Dedifferentiated amniotic fluid mesenchymal stem cell (primary cell): ENCODE data around the gene MAPKAP1.
A peak's percentile ranks its signal among the peaks of the same experiment; 100 is the strongest.

ENCODE experiments used
- DNase-seq: peaks from one replicate; pipeline ENCODE4 v3.0.0-alpha.2; 2016; ENCODE audit errors: extremely low spot score

The MAPKAP1 gene

DNA sequence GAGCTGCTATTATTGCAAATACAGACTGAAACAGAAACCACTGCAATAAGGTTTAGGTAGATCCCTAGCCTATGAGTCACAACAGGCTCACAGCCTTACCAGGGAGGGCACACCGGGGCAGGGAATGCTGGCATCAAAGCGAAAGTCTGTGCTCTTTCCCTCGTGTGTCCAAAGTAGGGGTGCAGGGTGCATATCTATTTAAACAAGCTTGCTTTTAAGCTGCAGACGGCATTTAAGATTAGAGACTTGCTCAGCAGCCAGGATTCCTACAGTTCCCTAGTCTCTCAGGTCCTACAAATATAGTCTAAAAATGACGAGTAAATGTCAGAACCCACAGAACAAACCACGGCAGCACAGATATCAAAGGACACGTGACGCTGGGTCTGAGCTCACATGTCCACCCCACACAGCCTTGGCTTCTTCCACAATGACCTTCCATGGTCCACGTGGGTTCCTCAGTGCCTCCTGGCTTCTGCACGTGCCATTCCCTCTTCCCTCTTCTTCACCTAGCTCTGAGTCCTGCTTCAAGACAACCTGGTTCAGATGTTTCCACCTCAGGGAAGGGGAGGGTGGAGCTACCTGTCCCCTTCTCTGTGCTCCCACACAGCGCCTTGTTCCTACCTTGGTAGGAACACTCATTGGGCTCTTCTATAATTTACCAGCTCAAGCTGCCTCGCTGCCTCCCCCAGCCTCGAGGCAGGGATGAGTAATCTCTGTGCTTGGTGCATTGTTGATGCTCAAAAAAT, 193.2 kb downstream of the MAPKAP1 start:
- DNase-seq = peak; percentile 48

DNA sequence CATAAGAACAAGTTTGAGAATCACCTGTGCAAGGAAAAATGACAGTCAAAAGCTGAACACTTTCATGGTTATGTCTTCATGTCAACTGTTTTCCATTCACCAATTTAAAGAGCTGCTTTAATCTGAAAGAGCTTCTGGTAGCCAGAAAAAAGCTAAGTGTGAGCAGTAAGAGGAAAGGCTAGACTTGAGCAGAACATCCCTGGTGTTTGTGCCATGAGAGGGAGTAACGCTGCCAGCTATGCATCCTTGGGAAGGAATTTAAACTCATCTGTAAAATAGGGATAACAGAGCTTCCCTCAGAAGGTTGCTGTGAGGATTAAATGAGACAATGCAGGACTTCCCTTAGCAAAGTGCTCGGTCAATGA, 193.7 kb downstream of the MAPKAP1 start:
- DNase-seq = no peak

DNA sequence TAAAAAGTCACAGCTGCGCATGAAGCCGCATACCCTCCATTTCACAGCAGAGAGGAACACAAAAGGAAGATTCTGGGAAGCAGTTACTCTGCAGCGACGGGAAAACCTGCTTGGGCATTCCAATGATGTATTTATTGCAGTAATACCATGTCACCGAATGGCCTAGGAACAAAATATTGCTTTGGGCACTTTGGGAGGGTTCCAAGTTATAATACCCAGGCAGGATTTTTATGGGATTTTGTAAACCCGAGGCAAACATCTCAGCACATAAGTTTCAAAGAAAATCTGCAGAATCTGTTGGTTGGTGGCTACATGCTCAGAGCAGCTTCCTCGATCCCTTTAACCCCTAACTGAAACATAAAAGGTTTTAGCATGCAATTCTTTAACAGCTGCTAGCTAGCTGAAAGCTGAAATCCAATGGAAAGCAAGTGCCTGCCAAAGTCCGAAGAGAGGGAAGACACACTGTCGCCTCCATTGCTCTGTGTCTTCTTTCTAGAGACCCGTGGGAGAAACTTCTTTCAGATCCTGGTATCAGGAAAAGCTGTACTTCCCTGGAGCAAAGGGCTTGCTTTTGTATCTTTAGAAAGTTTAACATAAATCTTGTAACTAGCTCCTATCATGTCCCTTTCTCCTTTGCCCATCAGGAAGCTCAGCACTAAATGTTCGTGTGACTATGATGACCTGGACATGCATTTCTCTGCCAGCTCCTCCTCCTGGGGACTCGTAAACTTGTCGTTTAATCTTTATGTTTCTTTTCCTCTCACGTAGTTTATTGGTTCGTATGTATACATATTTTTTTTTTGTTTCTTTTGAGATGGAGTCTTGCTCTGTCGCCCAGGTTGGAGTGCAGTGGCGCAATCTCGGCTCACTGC, 195.0 kb downstream of the MAPKAP1 start:
- DNase-seq = no peak

DNA sequence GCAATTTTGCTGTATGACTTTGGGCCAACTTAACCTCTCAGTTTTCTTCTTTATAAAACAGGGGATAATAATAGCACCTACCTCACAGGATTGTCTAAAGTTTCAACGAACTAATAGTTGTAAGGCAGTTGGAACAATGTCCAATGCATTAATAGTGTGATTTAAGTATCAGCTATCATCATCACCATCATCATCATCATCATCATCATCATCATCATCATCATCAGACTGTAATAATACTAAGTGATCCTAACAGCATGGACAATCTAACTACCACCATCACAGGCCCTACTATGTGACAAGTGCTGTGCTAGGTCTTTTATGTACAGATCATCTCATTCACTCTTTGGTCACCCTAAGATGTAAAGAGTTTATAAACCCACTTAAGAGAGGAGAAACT, 196.0 kb downstream of the MAPKAP1 start:
- DNase-seq = no peak

DNA sequence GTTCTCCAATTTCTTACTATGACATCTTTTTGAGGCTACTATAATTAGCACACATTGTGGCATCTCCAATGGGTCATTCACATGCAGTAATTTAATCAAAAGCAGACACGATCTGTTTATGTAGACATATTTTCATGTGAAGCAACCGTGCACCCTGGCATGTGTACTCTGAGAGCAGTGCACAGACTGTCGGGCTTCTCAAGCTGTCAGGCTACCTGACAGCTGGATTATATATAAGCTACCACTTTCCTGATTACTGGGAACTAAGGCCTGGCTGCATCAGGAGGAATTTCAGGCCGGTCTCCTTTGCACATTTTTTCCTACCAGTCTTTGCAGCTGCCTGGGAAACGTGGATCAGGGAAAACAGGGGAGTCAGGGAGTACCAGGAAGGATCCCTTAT, 197.5 kb downstream of the MAPKAP1 start:
- peak; percentile 60 for DNase-seq

DNA sequence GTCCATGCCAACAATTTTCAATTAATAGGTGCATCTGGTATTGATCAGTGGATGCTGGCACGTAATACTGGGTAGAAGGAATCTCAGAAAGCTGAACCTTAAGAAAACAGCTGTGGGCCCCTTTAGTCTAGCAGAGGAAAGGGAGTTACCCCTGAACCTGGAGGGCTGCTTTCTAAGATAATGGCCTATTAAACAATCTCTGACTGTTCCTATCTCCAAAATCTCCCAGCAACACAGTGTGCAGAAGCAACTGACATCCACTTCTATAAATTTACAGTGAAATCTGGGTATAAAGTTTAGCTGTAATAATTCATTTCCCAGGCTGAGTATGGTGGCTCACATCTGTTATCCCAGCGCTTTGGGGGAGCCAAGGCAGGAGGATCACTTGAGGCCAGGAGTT, 198.8 kb downstream of the MAPKAP1 start:
- no peak for DNase-seq

DNA sequence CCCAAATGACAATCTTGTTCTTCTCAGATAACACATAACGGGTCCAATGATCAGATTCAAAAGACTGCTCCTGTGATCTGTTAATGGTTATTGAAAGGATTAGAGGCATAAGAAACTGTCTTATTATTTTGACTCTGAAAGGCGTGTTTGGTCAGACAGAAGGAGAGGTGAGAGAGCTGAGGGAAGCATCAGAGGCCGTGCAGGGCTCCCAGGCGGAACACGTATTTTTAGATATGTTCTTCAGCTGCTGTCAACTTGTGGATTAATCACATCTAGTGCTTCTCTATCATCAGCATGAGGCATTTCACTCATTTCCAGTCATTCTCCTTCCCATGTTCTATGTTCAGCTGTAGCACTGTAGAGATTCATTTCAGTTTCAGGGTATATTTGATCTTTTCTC, 199.8 kb downstream of the MAPKAP1 start:
- DNase-seq = no peak

DNA sequence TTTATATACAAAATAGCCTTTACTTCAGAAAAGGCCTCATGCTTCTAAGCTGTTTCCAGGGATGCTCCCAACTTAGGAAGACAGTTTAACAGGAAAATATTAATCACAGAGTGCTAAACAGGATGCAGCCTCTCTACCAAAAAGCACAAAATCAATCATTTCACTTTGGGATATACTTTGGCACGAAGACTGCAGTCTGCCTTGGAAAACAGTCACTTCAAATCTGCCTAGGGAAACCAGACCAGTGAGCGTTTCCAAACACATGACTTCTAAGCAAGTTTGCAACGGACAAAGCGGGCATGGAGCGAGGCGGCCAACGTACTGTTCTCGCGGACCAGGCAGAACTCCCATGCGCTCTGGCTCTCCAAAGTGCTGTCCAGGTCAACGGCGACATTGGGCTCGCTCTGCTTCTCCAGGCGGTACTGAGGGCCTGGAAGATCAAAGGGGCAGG, 201.0 kb downstream of the MAPKAP1 start:
- DNase-seq = no peak

DNA sequence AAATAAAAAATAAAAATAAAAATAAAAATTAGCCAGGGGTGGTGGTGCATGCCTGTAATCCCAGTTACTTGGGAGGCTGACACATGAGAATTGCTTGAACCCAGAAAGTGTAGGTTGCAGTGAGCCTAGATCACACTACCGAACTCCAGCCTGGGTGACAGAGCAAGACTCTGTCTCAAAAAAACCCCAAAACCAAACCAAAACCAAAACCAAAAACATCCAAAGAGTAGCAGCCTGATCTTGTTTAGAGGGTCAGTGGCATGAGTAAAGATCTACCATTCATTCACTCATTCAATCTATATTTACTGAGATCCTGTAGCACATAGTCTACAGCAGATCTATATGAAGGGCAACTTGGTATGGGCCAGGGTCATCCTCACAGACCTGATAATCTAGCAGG, 202.4 kb downstream of the MAPKAP1 start:
- DNase-seq = no peak

DNA sequence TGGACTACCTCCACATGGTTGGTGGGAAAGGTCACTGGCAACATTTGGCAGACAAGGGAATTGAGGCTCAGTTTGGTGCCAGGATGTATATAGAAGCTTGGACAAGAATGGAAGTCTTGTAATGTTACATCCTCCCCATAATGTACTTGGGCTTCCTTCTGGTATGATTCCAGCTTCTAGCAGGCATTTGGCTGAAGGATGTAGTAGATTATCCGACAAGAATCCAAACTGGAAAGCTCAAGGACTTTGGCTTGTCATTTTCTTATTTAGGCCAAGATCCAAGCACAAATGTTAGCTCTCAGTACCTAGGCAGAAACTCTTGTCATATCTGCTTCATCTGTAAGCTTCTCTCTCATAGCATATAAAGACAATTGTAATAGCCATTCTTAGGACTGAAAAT, 209.1 kb downstream of the MAPKAP1 start:
- DNase-seq = no peak

DNA sequence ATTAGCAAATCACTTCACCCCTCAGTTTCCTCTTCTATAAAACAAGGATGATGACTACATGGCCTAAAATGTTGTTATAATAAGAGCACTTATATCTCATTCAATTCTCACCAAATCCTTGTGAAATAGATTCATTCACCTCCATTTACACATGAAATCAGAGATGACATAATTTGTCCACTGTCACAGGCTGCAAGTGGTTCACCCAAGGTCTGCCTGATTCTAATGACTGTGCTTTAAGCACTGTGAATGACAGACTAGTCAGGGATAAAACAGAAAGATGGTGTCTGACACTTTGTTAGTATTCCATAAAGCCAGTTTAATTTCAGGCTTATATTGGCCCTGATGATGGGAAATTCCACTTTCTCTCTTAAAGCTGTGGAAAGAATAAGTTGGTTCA, 209.5 kb downstream of the MAPKAP1 start:
- DNase-seq = no peak

DNA sequence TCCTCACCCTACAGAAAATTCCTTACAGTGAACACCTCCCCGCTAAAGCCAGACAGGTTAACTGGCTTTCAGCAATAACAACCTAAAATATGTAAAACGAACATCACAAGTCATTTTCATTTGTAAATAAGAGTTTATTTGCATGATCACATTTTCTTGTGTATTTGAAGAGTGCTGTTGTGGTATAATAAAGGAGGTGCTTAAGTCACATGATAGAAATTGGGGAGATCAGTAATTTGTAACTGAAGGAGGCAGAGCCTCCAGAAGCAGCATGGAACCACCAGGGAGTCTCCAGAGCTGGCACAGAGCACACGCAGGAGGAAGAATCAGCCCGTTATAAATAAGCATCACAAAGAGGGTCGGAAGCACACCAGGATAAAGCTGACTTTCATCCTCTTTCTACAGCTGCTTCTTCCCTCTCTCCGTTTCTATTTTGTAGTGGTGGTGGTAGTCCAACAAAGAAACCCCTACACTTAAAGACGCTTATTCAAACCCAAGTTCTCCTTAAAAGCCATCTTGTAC, 210.6 kb downstream of the MAPKAP1 start:
- DNase-seq = no peak

DNA sequence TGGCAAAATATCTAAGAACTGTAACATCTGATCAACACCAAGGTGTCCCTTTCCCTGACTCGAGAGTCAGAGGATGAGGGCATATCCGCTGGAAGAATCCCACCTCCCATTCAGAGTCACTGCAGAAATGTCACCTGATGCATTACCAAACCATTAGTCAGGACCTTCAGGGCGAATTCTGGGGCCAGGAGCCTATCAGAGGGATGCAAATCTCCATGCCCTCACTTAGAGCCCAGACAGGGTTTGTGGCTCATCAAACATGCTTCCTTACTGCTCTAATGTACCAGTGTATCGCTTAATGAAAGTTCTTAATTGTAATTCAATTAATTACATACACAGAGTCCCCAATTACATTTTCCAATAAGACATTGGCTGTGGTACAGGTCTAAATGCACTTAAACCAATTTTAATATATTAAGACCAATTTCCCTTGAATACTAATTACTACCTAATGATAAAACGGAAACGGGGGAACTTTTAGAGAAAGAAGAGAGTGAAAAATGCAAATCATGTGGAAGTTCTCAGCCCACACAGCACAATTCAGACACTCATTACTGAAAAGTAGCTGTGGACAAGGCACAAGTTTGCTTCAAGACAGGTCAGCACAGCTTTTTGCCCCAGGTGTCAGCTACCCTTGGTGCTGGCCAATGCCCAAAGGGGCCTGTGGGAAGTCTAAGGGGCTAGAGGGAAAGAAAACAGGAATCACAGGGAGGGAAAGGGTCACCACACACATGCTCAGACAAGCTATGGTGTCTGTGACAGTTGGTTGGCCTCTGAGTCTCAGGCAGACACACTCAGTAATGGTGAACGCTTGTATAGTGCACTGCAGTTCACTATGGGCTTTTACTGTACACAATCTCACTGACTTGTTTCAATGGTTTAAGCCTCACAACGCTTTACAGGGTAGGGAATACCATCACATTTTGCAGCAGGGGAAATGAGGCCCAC, 211.6 kb downstream of the MAPKAP1 start:
- DNase-seq = no peak

DNA sequence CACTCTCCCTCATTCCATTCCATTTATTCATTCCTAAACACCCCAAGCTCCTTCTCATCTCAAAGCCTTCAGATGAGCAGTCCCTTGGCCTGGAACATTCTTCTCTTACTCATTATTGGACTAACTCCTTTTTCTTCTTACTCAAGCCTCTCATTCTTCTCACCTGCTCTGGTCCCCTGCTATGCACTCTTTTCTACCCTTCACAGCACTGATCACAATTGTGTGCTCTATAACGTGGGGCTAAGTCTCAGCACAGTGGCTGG, 212.4 kb downstream of the MAPKAP1 start:
- DNase-seq = no peak

DNA sequence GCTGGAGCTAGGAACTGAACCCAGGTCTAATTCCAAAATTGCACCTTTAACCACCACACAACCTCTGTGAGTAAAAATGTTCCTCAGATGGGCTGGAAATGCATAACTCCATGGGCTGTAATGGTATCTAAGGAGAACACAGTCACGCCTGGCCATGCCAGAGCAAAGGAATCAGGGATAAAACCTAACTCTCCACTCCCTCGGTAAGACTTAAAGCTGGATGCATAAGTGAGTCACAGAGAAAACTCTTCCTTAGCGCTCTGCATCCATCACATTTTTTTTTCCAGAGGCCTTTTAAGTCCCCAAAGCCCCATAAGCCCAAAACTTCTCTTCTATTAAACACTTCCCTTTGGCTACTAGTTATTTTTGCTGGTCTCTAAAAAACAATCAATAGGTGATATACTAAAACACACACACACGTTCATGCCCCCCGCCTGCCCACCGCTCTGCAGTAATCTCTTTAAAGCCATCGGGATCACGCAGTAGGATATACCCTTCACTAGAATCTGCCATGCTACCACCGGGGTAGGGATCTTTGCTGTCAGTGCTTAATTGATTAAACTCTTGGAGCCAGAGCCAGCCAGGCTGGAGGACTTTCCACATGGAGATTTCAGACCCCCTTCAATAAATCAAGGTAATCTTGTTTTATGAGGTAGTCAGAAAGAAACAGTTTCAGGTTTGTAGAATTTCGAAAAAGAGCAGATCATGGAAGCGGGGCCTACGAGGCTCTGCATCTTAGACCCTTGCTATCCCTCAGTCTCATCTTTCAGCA, 212.9 kb downstream of the MAPKAP1 start:
- DNase-seq = no peak

DNA sequence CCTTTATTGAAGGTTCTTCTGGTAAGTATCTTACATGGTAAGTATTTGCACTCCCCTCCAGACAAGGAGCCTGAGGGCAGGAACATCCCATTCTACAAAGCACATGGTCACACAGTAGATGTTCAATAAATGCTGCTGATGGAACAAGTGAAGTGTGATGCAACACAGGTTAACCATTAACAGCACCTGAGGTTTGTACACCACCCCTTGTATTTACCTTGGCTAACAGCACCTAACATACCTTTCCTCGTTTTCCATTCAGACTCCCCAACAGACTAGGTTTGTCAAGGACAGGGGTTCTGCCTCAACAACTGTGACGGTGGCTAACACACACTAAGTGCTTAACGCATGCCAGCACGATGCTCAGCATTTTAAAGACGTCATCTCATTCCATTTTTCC, 213.6 kb downstream of the MAPKAP1 start:
- DNase-seq = no peak

DNA sequence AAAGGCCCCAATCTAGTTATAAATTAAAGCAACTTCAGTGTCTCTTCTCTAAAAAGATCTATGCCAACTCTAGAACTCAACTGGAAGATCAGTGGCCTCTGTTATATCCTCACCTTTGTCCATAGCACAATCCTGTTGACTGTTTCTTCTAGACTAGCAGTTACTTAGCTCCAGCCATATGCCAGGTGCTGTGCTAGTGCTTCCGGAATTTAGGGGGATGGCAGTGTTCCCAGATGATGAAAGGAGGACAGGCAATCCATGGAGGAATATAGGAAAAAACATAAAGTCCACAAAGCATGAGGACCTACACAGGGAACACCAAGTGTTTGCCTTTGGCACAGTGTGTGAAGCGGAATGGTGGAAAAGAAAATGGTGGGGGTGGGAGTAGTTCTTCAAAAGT, 214.3 kb downstream of the MAPKAP1 start:
- no peak for DNase-seq

DNA sequence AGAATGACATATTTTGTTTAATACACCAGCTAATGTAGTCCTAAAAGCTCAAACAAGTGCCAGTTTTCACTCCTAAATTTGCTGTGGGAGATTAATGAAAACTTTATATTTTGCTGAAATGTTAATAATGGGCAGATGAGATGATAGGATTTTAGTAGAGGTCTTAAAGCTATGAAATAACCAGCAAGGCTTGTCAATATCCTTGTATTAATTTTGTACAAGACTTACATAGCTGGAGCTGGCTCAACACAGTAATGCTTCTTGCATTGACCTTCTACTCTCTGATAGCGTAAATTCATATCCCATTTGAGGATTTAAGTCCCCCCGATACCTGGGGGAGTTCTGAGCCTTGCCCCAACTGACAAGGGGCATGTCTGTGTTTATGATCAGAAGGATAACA, 219.2 kb downstream of the MAPKAP1 start:
- no peak for DNase-seq

DNA sequence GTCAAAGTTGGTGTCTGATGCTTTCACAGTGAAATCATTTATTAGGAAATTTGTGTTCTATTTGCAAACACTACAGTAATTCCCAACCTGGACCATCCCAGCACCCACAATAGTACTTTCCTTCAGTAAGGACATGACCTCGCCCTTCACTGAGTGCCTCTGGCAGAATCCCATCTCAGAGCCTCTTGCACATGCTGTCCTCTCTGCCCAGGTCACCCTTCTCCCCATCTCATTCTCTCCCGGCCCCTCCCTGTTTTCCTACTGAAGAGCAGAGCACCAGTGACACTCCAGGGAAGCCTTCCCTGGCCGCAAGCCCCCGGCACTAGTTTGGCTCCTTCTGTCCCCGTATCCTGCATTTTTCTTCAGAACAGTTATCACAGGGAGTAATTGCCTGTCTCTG, 220.4 kb downstream of the MAPKAP1 start:
- DNase-seq = no peak

DNA sequence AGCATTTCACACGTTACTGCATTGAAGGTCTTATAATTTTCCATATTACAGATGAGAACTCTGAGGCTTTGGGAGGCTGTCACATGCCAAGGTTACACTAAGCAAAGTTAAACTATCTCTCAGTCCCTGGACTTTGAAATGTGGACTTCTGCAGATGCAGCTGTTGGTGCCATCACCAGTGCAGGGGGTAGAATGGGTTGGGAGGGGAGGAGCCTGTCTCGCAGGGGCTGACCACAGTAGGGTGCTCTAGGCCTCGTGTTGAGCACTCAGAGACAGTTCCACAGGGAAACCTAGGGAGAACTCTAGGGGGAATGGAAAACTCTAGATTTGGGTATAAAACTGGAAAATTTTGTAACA, 220.9 kb downstream of the MAPKAP1 start:
- no peak for DNase-seq

DNA sequence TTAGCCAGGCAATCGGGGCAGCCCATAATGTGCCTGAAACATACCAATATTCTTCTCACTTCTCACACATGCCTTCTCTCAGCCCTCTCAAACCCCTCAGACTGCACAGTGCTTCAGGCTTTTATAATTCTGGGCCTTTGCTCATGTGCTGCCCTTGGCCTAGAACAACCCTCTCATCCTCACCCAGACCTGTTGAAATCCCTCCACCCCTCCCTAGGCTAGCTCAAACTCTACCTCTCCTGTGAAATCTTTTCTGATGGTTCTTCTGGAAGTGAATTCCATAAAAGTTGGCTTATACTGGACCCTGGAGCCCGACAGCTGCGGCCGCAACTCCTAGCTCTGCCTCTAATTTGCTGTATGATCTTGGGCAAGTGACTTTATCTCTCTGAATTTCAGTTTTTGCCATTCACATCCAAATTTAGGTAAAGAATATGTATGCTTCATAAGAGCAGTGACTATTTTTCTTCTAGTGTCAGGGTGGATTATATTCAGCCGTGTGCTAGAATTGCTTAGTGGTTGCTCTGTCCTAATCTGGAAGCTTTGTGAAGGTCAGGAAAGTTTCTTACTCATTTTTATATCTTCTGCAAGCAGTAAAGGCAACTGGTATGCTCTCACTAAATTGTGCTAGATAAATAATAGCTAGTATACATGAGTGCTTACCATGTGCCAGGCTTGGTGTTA, 221.4 kb downstream of the MAPKAP1 start:
- no peak for DNase-seq
